A172 (cell line): Measurements from ENCODE around the gene AFF3. TPM values are rescaled to one million over a fixed set of nuclear protein-coding genes. Genes with fewer than 3 reads are reported as not detected.
"Not testable (repeated sequence)": the region's sequence is repeated elsewhere in the genome, so short reads cannot be mapped to it uniquely, and the experiment has no call there.

Experiments
- DNase-seq: peaks from one replicate; pipeline ENCODE4 v3.0.0-alpha.2; 2015; ENCODE audit warnings: low spot score
- total RNA-seq: library from RNA; depleted of rRNA; stranded (reverse); fragments of >200 nt; shearing (Covaris generic); gene quantifications from 2 replicates; pipeline ENCODE4 v1.2.3, GENCODE V29; 2014

The AFF3 gene
- total RNA-seq, 1 experiment from 2014 or later = 1.9 TPM

DNA sequence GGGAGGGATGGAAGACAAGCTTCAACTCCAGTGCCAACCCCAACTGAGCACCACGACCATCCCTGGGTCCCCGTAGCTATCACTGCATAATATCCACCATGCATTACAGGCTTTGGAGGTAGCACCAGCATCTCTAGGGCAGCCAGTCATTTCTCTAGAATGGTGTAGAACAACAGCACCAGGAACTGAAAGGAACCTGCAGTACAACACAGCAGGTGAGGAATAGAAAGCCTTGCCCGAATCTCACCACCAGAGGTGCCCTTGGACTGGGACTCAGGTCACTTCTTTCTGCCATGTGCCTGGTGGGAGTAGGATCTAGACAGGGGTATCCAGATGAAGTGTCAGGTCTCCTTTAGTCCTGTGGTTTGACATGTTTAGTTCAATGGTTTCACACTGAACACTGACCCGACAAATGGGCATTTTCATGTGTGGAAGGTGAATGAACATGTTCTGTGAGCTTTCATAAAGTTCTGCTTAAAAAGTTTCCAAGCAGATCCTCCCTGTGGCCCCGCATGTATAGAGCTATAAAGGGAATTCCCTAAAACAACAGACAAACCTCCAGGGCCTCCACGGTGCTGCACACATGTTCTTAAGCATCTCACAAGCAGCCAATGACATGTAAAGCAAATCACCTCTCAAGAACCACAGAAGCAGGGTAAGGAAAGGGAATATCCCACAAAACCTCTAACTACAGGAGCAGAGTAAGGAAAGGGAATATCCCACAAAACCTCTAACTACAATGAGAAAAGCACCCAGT is 208.3 kb downstream of the AFF3 start:
- DNase-seq = no peak

DNA sequence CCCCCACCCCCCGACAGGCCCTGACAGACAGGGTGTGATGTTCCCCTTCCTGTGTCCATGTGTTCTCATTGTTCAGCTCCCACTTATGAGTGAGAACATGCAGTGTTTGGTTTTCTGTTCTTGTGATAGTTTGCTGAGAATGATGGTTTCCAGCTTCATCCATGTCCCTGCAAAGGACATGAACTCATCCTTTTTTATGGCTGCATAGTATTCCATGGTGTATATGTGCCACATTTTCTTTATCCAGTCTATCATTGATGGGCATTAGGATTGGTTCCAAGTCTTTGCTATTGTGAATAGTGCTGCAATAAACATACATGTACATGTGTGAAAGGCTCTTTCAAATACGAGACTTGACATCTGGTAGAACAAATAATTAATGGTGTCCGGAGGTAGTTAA is 208.9 kb downstream of the AFF3 start:
- DNase-seq = not testable (repeated sequence)

DNA sequence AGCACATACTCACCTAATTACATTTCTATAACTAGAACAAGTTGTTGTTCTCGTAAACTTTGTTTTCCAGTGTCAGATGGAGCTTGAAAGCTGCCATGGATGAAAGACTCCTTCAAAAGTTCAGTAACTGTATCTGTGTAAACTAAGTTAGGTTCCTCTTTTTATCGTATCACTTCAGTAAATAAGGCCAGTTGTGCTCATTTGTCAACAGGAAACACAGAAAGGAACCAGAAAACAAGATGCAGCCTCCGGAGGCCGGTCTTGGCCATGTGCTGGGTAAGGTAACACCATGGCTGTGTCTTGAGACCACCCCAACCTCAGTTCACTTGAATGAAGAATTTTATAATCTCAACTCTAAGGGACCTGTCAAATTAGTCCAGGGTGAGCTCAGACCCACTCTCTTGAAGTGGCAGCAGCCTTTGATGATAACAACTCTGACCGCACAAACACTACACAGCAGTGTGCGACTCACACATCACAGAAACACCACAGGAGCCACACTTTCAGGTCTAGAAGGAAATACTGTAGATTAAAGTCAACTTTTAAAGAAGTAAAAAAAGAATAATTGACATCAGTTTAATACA is 213.8 kb downstream of the AFF3 start:
- no peak for DNase-seq

DNA sequence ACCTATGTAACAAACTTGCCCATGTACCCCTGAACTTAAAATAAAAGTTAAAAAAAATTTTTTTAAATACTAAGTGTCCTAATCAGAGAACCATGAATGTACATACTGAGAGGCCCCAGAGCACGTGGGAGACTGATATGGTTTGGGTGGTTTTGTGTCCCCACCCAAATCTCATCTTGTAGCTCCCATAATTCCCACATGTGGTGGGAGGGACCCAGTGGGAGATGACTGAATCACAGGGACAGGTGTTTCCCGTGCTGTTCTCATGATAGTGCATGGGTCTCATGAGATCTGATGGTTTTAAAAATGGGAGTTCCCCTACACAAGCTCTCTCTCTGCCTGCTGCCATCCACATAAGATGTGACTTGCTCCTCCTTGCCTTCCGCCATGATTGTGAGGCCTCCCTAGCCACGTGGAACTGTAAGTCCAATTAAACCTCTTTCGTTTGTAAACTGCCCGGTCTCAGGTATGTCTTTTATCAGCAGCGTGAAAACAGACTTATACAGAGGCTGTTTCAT is 214.6 kb downstream of the AFF3 start:
- not testable (repeated sequence) for DNase-seq

DNA sequence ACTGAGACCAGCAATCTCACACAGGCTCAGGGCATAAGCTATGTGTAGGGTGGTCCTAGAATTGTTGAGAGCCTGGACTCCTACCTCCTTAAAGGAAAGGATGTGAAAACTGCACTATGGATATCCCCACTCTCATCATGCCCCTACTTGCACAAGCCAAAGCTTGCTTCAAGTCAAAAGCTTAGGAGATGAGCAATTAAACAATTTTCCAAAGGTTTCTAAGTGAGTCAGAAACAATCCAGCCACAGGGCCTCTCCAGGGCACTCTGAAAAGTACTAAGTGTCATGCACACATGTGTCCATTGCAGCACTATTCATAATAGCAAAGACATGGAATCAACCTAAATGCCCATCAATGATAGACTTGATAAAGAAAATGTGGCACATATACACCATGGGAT is 215.4 kb downstream of the AFF3 start:
- no peak for DNase-seq

DNA sequence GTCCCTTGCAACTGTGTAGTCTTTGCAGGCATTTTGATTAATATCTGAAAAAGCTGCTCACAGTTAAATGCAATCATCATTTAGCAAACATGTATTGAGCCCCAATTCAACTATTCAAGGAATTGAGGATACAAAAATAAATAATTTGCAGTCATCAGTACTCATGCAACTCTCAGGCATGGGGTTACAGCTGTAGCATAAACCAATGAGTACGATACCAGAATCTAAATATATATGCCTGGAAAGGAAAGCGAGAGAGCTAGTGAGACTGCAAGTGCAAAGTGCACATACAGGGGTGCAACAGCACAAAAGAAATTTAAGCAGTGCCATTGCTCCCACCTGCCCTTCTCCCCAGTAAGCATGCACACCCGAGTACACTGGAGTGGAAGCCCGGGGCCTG is 216.4 kb downstream of the AFF3 start:
- no peak for DNase-seq

DNA sequence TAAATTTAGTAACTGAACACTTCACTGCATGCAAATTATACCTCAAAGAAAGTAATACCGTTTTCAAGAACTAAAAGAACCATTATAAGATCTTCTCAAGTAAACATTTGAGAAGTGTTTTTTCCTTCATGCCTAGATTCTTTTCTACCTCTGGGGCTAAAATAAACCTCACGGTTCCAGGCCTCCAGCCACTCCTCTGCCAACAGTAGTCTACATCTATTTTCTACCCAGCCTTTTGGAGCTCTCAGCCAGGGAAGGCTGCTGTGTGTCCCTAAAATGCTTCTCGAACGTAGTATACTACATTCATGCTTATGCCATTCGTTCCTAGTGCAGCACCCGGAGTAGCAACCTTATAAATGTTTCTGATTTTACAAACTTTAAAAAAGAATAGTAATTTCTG is 219.7 kb downstream of the AFF3 start:
- DNase-seq = no peak

DNA sequence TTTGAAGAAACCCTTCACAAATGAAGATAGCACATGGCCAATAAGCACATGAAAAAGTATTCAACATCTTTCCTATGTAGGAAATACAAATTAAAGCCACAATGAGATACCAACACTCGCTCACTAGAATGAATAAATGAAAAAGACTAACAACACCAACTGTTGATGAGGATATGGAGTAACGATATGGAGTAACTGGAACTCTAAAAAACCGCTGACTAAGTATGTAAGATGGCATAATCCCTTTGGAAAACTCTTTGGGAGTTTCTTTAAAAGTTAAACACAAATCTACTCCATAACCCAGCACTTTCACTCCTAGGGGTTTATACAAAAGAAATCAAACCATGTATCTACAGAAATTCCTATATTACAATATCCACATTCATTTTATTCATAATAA is 220.5 kb downstream of the AFF3 start:
- DNase-seq = no peak

DNA sequence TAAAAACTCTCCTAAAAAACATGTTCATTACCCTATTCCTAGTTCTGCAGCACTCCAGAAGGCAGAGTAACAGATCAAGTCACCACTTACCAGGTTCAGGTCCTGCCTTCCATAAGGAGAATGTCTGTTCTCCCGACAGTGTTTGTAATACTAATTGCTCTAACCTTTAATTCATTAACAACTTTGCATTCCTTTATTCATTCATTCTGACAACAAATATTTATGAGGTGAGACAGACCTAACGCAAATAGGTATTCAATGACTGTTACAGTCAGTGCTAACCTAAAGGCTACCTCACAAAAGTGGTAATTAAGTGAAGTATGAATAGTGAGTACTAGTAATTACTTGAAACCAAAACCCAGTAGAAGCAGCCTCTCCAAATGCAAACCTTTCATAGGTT is 224.0 kb downstream of the AFF3 start:
- DNase-seq = no peak

DNA sequence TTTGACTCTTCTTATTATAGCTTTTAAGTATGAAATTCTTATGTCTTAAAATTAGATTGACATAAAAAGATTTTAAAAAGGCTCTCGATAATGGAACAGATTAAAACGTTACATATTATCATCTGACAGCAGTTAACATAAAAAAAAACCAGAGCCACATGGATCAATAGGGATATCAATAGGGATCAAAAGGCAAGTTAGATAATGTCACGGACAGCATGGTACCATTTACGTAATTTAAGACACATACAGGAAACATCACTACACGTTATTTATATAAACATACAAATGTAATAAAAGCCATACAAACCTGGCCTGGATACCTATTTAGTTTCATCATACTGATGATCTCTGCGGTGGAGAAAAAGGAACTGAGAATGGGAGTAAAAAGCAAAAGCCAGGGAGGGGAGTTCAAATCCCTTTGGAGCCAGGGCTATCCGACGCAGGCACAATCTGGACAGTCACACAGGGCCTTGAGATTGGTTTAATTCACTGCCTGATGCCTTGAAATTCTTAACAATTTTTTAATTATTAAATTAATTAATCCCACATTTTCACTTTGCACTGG is 227.2 kb downstream of the AFF3 start:
- no peak for DNase-seq

DNA sequence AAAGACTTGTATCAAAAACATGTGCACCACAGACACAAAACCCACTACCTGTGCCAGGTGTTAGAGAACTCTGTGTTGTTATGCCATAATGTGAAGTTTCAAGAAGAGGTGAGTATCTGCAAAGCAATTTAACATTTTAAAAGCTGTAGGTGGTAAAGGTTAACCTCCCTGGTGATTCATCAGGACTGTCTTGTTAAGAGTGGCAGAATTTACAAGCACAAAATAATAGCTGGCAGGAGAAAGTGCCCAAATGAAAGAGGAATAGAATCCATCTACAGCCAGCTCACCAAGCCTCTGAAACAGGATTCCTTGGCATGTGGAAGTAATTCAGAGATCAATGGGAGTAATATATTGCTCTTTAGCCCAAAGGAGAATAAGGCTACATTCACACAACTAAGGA is 230.7 kb downstream of the AFF3 start:
- DNase-seq = peak; percentile 6

DNA sequence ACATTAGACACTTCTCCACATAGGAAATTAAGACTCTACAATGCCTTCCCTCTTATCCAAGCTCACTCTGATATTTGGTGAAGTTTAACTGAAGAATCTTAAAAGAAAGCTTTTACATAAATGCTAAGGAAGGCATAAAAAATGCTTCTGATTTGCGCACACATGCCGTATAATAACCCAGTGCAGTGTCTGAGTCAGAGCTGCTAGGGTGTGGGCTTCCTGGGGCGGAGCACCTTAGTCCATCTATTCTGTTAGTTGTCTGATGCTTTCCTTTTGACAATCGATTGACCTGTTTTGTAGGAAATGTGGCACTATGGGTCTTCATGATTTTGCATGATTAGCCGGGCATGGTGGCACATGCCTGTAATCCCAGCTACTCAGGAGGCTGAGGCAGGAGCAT is 231.5 kb downstream of the AFF3 start:
- peak; percentile 41 for DNase-seq

DNA sequence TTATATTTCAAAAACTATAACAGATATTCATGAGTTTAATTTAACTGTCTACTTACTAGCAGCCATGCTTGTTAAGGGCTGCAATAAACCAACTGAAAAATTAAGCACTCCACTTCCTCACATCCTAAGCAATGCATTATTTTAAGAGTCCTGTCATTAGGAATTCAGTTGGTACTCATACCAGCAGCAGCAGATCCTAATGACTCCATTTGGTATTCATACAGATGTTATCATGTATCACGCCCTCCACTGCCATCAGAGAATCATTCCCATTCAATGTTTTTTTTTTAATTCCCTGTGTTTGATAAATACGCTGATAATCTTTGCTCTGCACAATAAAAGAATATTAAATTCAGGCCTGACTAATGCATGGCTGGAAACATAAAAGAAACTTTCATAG is 236.8 kb downstream of the AFF3 start:
- no peak for DNase-seq

DNA sequence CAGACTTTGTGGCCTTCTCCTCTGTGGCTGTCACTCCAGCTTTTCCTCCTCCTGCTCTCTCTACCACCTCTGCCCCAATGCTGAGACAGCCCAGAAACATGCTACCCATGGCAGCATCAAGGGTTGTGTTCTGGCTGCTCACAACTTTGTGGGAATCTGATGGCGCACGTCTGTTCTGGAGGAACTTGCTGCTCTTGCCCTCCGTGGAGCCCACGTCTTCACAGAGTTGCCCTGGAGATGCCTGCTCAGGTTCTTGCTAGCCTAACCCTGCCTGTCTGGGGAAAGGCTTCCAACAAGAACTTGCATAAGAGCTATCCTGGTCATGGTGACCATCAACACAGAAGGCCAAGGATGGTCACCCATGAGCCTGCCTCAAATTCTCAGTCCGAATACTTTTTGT is 237.4 kb downstream of the AFF3 start:
- no peak for DNase-seq

DNA sequence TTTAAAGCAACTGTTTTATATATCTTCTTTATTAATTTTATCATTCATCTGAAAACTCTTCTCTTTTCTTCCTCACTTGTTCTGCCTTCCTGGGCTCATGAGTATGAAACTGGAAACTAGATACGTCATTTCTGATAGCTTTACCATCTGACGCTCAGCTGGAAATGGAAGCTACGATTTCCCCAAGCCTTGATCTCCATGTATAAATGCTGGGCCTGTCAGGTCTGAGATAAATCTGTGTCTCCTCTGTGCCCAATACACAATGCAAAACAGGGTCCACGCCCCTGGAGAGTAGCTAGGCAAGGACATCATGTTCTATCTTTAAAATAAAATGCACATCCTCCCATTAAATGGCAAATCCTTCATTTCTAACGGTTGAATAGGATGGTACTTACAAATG is 238.4 kb downstream of the AFF3 start:
- no peak for DNase-seq

DNA sequence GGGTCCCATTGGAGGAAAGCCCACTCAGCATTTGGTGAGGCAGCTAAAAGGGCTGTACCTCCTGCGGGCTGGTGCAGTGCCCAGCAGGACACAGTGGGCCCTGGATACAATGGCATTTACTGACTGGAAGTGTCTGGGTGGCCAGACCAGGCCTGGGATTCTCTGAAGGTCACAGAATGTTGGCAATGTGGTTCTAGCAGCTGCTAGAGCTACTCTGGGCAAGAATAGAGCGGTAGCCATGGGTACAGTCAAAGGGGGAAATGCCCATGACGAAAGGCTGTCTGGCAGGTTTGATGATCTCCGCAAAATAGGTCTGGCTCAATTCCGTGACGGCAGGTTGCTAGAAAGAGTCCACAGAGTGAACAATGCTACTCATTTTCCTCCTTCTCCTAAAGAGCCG is 241.8 kb downstream of the AFF3 start:
- DNase-seq = no peak

DNA sequence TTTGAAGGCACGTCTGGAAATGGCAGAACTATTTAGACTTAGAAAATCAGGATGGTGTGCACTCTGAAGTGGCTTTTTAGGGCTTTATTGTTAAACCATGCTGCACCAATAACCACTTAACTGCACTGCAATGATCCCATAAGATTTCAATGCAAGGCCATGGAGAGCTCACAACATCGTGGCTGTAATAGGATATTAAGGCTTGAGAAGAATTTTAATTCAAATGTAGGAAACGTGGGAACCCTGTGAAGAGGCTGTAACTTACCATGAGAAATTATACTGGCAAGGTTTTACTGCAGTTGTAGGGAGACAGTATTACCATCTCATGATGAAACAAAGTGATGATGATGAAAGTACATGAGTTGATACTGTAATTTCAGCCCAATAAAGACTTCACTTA is 242.5 kb downstream of the AFF3 start:
- DNase-seq = no peak

DNA sequence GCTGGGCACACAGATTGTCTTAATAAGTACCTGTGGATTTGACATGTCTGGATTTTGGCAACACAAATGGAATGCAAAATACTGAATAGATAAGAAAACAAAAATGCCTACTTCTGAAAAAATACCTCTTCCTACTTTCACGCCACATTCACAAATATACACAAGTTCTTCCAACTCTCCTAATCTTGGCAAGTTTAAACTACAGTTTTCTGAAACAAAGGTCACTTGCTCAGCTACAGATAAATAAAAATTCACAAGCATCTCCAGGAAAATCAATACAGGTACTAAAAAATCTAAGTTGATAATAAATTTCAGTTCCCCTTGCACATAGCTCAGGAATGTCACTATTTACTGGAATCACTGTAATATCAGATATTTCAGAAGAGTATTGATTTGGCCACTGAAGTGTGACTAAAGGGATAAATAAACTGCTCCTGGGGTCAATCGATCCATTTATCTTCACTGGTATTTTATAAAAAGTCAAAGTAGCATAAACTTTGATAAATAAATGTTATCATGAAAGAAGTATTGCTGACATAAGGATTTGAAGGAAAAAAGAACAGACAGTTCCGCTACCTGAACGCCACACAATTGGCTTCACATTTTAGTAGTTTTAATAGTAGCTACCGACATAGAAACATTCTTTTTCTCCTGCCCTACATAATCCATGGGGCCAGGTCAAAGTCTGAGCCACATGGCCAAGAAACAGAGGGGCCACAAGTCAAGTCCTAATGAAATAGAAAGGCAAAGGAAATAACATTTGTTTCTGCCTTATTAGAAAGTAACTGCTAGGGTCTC is 243.1 kb downstream of the AFF3 start:
- no peak for DNase-seq

DNA sequence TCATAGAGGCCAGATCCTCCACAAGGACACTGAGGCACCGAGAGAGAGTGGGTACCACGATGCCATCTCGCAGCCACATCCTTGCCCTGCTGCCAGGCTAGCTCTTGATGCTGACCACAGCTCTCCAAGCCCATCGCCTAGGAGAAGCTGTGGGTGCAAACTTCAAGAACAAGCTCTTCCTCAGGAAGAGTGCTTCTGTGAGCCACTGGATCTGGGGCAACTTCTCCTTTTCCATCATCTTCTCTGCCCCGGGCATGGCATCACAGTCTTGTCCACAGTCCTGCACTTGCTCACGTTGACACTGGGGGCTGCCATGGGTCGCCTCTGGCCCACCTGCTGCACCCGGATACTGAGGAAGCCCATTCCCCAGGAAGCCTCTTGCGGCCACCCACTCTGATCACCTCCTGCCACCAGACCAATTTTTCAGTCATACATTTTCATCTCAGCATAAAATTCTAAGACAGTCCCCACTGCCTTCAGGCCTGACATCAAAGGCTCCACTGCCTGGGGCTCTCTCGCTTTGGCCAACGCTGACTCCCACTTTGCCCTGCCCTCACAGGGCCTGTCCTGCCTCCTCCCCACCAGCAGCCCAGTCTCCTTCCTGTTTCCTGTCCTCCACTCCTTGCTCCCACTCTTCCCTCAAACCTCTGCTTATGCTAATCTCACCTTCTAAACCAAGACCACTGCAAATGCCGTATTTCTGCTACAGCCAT is 243.9 kb downstream of the AFF3 start:
- no peak for DNase-seq

DNA sequence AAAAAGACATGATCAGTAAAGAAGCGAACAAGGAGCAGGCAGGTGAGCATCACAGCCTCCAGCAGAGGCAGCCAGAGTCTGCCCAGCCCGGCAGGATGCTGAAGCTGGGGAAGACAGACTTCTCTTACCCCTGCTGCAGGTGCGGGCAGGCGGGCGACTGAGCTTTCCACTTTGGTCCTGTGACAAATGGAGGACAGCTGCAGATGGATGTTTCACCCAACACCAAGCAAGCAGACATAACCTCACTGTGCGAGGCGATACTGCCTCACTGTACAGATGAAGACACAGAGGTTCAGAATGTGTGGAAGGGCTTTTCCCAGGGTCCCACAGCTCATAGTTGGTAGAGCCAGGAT is 251.0 kb downstream of the AFF3 start:
- no peak for DNase-seq

DNA sequence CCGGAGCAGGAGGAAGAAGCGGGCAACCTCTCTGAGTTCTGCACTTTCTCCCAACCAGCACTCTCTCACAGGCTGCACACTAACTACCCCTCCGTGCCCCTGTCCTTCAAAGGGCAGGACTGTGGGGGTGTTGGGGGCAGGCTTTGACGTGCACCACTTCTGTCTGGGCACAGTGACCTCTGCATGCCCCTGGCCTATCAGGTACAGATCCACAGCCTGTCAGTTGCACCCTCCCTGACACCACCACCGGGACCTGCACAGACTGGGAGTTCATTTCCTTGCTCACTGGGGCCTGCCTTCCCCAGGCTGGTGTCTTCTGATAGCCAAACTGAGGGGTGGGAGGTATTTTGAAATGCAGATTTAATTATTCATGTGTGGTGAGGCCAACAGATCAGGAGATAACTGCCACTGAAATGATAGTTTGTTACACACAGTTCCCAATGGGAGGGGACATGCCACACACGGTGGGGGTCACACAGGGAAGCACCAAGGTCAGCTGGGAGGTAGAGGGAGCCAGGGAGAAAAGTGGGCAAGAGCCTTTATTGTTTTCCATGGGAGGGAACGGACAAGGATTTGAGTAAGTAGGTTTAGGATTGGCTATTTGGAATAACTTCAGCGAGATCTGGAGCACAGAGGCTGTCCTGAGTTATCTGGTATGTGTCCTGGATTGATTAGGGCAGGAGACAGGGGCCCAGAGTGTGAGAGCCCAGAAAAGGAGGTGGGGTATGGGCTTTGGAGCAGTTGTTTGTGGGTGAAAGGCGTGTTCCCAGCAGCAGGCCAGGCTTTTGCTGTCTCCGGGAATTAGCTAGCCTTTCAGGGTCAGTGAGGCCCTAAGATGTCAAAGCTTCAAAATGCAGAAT is 251.6 kb downstream of the AFF3 start:
- no peak for DNase-seq
